ENCODE data around the gene TDRD3. TPM values are rescaled to one million over a fixed set of nuclear protein-coding genes. Genes with fewer than 3 reads are reported as not detected.
A peak's percentile ranks its signal among the peaks of the same experiment; 100 is the strongest.

Gene TDRD3
- 10 to 100 TPM; 30.6 to 52.1 (median 32.1) TPM for total RNA-seq

DNA sequence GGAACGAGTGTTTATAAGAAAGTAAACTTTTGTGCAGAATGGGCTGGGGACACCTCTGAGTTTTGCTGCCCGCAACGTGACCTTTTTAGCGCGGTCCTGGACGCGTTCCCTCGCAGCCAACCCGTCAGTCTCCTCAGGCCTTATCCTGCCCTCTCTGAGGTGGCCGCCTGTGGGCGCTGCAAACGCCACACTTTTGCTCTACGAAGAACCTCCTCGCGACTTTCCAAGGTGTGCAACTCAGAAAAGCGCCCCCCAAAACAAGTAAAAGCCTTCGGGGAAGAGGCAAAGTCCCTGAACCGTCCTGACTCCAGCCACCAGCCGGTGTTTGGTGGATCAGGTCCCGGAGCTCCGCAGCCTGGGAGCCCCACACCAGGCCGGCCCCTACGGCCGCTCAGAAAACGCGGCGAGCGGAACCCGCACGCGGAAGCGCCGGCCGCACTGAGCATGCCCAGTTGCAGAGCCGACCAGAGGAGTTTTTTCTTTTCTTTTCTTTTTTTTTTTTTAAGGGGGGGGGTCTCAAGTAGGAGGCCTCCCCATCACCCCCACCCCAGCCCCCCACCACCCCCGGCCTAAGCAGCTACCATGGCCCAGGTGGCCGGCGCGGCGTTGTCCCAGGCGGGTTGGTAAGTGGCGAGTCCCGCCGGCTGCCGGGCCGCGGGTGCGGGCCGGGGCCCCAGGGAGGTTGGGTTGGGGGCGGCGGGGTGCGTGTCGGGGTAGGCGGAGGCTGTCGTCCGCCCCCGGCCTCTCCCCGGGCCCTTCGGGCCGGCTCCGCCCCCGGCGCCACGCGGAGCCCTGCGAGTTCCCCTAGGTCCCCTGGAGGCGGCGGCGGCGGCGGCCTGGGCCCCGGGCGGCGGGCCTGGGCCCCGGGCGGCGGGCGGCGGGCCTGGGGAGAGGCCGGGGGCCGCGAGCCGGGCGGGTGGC, at the start of gene TDRD3:
Gene TDRD3, plus strand, starts transcription at position 438 of the 921 bp plus-strand sequence. Its CDS starts 145 bp downstream, at position 583.
- TF ChIP-seq POLR2A (IDR thresholded peaks at IDR 0.05) (no peak), POLR2AphosphoS5 (IDR thresholded peaks at IDR 0.05) (peak; percentile 4 to 55 (median 33))
- TF ChIP-seq, protein P1, sequence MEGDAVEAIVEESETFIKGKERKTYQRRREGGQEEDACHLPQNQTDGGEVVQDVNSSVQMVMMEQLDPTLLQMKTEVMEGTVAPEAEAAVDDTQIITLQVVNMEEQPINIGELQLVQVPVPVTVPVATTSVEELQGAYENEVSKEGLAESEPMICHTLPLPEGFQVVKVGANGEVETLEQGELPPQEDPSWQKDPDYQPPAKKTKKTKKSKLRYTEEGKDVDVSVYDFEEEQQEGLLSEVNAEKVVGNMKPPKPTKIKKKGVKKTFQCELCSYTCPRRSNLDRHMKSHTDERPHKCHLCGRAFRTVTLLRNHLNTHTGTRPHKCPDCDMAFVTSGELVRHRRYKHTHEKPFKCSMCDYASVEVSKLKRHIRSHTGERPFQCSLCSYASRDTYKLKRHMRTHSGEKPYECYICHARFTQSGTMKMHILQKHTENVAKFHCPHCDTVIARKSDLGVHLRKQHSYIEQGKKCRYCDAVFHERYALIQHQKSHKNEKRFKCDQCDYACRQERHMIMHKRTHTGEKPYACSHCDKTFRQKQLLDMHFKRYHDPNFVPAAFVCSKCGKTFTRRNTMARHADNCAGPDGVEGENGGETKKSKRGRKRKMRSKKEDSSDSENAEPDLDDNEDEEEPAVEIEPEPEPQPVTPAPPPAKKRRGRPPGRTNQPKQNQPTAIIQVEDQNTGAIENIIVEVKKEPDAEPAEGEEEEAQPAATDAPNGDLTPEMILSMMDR (IDR thresholded peaks at IDR 0.05) = peak; percentile 37 to 77 (median 72)
- Histone ChIP-seq H3K27ac (peak within 1 kb of the TSS; percentile 94 to 99), H3K9me3 (no peaks in the 10 kb centered on the region), H3K4me1 (no peaks in the 10 kb centered on the region), H3K36me3 (no peaks in the 10 kb centered on the region), H3K27me3 (no peaks in the 10 kb centered on the region), H3K4me3 (peak within 1 kb of the TSS; percentile 73 to 88 (median 86))
- peak; percentile 59 to 77 for DNase-seq (ENCODE audit: low spot score in 2 of 2)
- intact Hi-C loops (cut with DNase I; ENCODE audit: low total_unique reads) = no loop called here

DNA sequence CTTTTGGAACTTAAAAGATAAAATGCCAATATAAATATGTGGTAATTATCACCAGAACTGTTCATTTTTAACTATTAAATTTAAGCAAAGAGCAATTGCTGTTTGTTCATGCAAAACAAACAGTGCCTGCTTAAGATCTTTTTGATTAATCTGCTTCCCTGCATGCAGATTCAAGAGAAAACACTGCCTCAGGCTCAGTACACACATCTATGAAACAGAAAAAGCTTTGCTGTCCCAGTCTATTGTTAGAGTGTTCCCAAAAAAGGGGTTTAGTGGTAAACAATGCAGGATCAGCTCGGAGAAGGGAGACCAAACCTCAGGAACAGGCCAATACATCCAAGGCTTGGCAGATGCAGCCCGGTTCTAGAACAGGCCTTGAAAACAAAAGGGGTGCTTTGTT, 49.3 kb upstream of the TDRD3 start:
- TF ChIP-seq POLR2AphosphoS5 (IDR thresholded peaks at IDR 0.05) = no peak
- TF ChIP-seq POLR2A (IDR thresholded peaks at IDR 0.05) = no peak
- TF ChIP-seq, protein P1 (IDR thresholded peaks at IDR 0.05) = no peak
- no peak for DNase-seq (ENCODE audit: low spot score in 2 of 2)
- intact Hi-C loops (cut with DNase I; ENCODE audit: low total_unique reads) = no loop called here

DNA sequence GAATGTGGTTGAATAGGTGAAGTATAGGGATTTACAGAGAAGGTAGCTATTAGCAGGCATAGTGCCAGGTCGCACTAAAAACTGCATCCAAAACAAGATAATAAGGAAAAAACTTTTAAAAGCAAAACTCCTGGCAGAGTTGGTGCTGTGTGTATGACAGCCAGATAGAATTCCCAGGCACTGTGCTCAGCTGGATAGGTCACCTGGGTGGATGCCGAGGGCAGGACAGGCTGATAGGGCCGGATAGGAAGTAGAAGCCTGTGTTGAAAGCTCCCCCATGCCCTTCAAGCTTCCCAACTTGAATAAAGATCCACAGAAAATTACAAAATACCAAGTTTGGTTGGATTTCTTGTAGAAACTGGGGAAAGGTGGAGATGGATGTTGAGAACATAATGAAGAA, 48.9 kb upstream of the TDRD3 start:
- no peaks in the 10 kb centered on the region for H3K36me3 ChIP-seq
- no peaks in the 10 kb centered on the region for H3K27me3 ChIP-seq
- no peak for DNase-seq (ENCODE audit: low spot score in 2 of 2)
- no peak for TF ChIP-seq POLR2A (IDR thresholded peaks at IDR 0.05)
- TF ChIP-seq, protein P1 (IDR thresholded peaks at IDR 0.05) = no peak
- TF ChIP-seq POLR2AphosphoS5 (IDR thresholded peaks at IDR 0.05) = no peak
- intact Hi-C loops (cut with DNase I; ENCODE audit: low total_unique reads) = no loop called here
- no peaks in the 10 kb centered on the region for H3K9me3 ChIP-seq
- H3K27ac ChIP-seq = no peak overlapping the region
- H3K4me3 ChIP-seq = no peak overlapping the region
- peaks cover 0 to 6% of the 10 kb centered on the region in 2 donors for H3K4me1 ChIP-seq

More for the DNA sequence above, 49.3 kb upstream of the TDRD3 start:
- Histone ChIP-seq H3K4me3 (no peak overlapping the region), H3K36me3 (no peaks in the 10 kb centered on the region), H3K27me3 (no peaks in the 10 kb centered on the region), H3K4me1 (peaks cover 0 to 6% of the 10 kb centered on the region in 2 donors), H3K9me3 (no peaks in the 10 kb centered on the region), H3K27ac (no peak overlapping the region)

DNA sequence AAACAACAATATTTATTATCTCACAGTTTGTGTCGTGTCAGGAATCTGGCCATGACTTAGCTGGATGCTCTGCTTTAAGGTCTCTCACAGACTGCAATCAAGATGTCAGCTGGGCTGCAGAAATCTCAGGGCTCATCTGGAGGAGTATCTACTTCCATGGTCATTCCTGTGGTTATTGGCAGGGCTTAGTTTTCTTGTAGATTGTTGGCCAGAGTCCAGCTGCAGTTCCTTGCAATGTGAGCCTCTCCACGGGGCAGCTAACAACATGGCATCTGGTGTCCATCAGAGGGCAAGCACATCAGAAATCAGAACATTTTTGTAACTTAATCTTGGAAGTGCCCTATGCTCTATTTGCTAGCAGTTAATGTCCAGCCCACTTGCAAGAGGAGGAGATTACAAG, 45.7 kb upstream of the TDRD3 start:
- TF ChIP-seq, protein P1 (IDR thresholded peaks at IDR 0.05) = no peak
- no peak for TF ChIP-seq POLR2A (IDR thresholded peaks at IDR 0.05)
- H3K36me3 ChIP-seq = no peaks in the 10 kb centered on the region
- H3K4me1 ChIP-seq = peaks cover 0 to 6% of the 10 kb centered on the region in 2 donors
- H3K4me3 ChIP-seq = no peak overlapping the region
- intact Hi-C loops (cut with DNase I; ENCODE audit: low total_unique reads) = no loop called here
- no peaks in the 10 kb centered on the region for H3K27me3 ChIP-seq
- no peaks in the 10 kb centered on the region for H3K9me3 ChIP-seq
- no peak overlapping the region for H3K27ac ChIP-seq
- no peak for DNase-seq (ENCODE audit: low spot score in 2 of 2)

Measured in breast epithelium (tissue), 4 donors.